Retinal pigment epithelial cell (primary cell): ENCODE measurements around the gene C19orf73.

Experiments
- DNase-seq: peaks from one replicate; pipeline ENCODE4 v3.0.0-alpha.2; 2010; ENCODE audit warnings: low read depth
- H3K4me3 ChIP-seq: 2 replicates; pipeline ENCODE4 v1.5.1; 2011; ENCODE audit warnings: mild to moderate bottlenecking, low read length, control low read depth, moderate library complexity
- CTCF ChIP-seq: conservative IDR thresholded peaks from 2 replicates; pipeline ENCODE4 v1.5.1; 2011; ENCODE audit warnings: low read depth, low read length, control low read depth, inconsistent platforms

The C19orf73 gene

GRCh38 chr19:49094505-49095482 lies 24.1 kb downstream of the C19orf73 start:
- no peak overlapping the region for H3K4me3 ChIP-seq
- DNase-seq: no peak
- no peak for TF ChIP-seq CTCF

- TF ChIP-seq CTCF: no peak
- H3K4me3 ChIP-seq: no peak overlapping the region
- DNase-seq: no peak
Observed at GRCh38 chr19:49092686-49093085, 26.3 kb downstream of the C19orf73 start.

GRCh38 chr19:49091391-49092038 lies 27.4 kb downstream of the C19orf73 start:
- TF ChIP-seq CTCF: no peak
- DNase-seq: no peak
- H3K4me3 ChIP-seq: no peak overlapping the region

GRCh38 chr19:49086296-49086695 lies 32.6 kb downstream of the C19orf73 start:
- no peak for TF ChIP-seq CTCF
- DNase-seq: no peak

GRCh38 chr19:49085868-49086232 lies 33.1 kb downstream of the C19orf73 start:
- no peak for TF ChIP-seq CTCF
- peak overlapping the region; percentile 92 for H3K4me3 ChIP-seq
- no peak for DNase-seq

More at GRCh38 chr19:49086296-49086695, 32.6 kb downstream of the C19orf73 start:
- peak overlapping the region; percentile 92 for H3K4me3 ChIP-seq

GRCh38 chr19:49085020-49085867 lies 33.7 kb downstream of the C19orf73 start, which contains the start of gene SNRNP70:
SNRNP70 (plus strand) TSS chr19:49085451; CDS start chr19:49086415, 964 bp downstream.
- peak; percentile 98 for DNase-seq
- H3K4me3 ChIP-seq: peak within 1 kb of the TSS; percentile 92
- no peak for TF ChIP-seq CTCF
